ENCODE measurements around the gene GRIK5.

GRCh38 chr19:41981724-41982123 lies 88.3 kb downstream of the GRIK5 start:
- TF ChIP-seq, protein P1, sequence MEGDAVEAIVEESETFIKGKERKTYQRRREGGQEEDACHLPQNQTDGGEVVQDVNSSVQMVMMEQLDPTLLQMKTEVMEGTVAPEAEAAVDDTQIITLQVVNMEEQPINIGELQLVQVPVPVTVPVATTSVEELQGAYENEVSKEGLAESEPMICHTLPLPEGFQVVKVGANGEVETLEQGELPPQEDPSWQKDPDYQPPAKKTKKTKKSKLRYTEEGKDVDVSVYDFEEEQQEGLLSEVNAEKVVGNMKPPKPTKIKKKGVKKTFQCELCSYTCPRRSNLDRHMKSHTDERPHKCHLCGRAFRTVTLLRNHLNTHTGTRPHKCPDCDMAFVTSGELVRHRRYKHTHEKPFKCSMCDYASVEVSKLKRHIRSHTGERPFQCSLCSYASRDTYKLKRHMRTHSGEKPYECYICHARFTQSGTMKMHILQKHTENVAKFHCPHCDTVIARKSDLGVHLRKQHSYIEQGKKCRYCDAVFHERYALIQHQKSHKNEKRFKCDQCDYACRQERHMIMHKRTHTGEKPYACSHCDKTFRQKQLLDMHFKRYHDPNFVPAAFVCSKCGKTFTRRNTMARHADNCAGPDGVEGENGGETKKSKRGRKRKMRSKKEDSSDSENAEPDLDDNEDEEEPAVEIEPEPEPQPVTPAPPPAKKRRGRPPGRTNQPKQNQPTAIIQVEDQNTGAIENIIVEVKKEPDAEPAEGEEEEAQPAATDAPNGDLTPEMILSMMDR (tag by site-specific recombination; IDR thresholded peaks at IDR 0.05), result no peak
- no peak for TF ChIP-seq ZNF239 (tag by site-specific recombination; IDR thresholded peaks at IDR 0.05)
- TF ChIP-seq ZNF2 (tag by site-specific recombination; IDR thresholded peaks at IDR 0.05), result no peak
